Inflammatory macrophage (primary cell): Measurements from ENCODE around the gene FMNL2.
A peak's percentile ranks its signal among the peaks of the same experiment; 100 is the strongest.

Experiments
- DNase-seq, 2 donors: peaks; one replicate each; pipeline ENCODE4 v3.0.0-alpha.2; 2020 to 2022

The FMNL2 gene

GRCh38 chr2:152532241-152532640 lies 197.3 kb downstream of the FMNL2 start:
- DNase-seq: no peak

- DNase-seq: no peak
Measured at GRCh38 chr2:152534460-152535135, 199.6 kb downstream of the FMNL2 start.

- DNase-seq: peak; percentile 65 to 67
Measured at GRCh38 chr2:152537081-152537651, 202.2 kb downstream of the FMNL2 start.

DNA sequence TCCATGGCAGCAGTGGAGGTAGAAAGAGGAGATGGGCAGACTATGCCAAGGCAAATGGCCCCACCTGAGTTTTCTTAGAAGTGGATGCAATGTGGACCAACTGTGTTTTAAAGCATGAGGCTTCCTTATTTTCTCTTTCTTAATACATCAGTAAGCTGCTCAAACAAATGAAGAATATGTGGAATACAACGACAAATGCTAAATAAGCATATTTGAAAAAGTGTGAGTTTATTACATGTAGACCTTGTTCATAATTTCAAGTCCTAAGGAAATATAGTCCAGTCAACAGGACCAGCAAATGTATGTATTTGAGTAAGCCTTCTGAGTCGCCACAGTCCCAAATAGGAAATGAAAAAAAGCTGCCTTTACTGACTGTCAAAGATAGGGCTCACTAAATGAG lies 204.4 kb downstream of the FMNL2 start:
- DNase-seq: no peak

- DNase-seq: no peak
Measured at GRCh38 chr2:152541712-152542111, 206.7 kb downstream of the FMNL2 start.

GRCh38 chr2:152542337-152542994 lies 207.5 kb downstream of the FMNL2 start:
- DNase-seq: peak; percentile 16 to 52

DNA sequence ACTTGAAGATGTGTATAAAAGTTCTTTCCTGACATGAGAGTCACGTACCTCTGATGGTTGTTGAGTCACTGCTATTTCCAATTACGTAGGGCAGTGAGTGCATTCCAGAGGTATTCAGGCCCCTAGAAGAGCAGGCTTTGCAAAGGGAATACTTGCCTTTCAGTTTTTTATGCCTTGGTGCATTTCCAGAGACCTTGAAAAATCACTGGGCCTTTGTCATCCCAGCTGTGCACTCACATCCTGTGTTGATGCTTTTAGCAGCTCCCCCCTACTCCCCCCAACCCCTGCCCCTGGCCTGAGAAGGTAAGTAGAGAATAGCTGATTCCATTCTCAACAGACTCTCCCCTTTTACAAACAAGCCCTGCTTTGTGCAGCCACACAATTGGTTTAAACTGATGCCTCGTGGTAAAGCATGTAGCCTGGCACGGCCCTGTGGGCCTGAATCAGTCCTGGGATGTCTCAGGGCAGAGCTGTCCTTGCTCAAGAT lies 208.1 kb downstream of the FMNL2 start:
- no peak for DNase-seq

GRCh38 chr2:152543717-152544116 lies 208.7 kb downstream of the FMNL2 start:
- DNase-seq: no peak

- no peak for DNase-seq
Measured at GRCh38 chr2:152544638-152545037, 209.7 kb downstream of the FMNL2 start.

DNA sequence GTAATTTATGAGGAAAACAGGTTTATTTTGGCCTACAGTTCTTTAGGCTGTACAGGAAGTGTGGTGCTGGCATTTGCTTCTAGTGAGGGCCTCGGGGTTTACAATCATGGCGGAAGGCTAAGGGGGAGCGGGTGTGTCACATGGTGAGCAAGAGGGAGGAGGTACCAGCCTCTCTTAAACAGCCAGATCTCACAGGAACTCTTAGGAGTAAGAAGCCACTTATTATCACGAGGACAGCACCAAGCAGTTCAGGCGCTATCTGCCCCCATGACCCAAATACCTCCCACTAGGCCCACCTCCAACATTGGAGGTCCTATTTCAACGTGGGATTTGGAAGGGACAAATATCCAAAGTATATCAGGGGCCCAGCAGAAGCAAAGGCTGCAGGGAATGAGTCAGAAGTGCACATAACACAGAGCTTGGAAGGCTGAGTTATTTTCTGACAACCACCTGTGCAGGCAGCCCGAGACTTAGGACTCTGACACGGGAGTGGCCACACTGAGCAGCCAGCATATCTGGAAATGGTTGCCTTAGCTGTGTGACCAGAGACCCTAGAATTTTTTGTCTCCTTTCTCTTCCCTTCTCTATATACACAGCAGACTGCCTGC lies 211.4 kb downstream of the FMNL2 start:
- no peak for DNase-seq

- no peak for DNase-seq
Measured at GRCh38 chr2:152548111-152548875, 213.3 kb downstream of the FMNL2 start.

GRCh38 chr2:152548996-152549395 lies 214.0 kb downstream of the FMNL2 start:
- DNase-seq: no peak

- DNase-seq: no peak
Measured at GRCh38 chr2:152549423-152549822, 214.4 kb downstream of the FMNL2 start.

DNA sequence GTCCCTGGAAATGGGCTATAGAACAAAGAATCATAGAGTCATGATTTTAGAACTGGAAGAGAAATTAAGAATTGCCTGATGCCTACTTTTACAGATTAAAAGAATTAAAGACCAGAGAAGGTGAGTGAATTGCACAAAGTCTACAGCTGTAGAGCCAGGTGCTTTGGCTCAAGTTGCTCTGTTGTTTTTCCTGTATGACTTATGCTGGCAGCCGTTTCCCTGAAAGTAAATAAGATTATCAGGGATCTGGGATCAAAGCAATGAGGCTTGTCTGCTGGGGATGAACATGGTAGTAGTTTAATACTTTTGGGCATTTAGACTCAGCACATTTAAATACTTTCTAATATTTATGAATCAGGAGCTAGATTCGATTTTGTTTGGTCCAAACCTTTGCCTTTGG lies 215.4 kb downstream of the FMNL2 start:
- no peak for DNase-seq

DNA sequence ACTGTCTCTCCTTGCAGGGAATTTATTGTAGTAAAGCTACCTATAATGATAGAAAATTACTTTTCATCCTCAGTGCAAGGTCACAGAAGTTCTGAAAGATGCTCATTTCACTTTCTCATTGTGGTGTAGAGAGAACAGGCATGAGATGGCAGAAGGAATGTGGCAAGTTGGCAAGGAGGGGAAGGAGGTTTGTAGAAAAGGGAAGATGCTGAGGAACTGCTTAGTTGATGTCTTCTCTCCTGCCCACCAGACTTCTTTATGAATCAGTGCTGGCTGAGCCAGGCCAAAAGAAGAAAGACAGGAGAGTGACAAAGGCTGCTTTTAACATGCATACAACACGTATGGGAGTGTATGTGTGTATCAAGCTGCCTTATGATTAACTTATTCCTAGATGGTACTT lies 217.9 kb downstream of the FMNL2 start:
- DNase-seq: peak; percentile 24 to 43

DNA sequence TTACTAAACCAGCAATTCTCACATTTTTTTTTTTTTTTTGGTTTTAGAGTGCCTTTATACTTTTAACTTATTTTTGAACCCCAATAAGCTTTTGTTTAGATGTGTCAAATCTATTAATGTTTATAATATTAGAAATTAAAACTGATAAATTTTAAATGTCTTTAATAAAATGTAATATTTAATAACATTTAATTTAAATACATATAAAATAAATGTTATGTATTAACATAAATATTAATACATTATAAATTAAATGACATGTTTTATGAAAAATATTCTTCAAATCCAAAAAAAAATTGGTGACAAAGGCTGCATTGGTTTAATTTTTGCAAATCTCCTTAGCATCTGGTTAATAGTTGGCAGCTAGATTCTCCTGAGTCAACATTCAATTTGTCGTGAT lies 218.5 kb downstream of the FMNL2 start:
- no peak for DNase-seq

GRCh38 chr2:152555048-152555447 lies 220.1 kb downstream of the FMNL2 start:
- no peak for DNase-seq

GRCh38 chr2:152556506-152556905 lies 221.5 kb downstream of the FMNL2 start:
- no peak for DNase-seq

DNA sequence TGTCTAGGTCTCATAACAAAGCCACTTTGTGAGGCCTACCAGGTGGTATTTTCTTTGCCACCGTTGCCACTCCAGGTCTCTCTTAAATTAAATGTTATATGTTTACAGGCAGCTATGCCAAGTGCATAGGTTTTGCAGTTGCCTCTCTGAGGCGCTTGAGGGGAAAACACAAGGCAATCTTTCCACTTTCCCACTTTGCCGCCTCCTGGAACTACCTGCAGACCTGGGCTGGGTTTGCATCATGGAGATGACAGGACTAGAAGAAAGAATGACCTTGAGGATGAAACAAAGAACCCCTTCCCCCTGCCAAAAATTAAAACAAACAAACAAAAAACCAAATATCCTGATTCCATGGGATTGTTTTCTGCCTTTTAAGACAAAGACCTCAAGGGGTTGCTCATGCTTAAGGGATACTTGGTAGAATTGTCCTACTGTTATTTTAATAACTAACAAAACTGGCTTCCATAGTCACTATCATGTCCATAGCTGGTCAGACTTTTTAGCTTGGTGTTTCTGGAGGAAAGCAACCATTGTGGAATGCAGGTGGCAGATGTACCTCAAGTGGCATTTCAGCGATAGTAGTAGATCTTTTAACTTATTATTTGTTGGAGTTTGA lies 222.4 kb downstream of the FMNL2 start:
- DNase-seq: no peak

- no peak for DNase-seq
Measured at GRCh38 chr2:152558158-152558984, 223.4 kb downstream of the FMNL2 start.

- no peak for DNase-seq
Measured at GRCh38 chr2:152559008-152559407, 224.0 kb downstream of the FMNL2 start.
